SU-DHL-6 (cell line): Measurements from ENCODE around the gene IL4R.

Experiments
- H2AFZ ChIP-seq: fragments of 200-600 bp; sonication (generic); 2 replicates; pipeline ENCODE4 v1.6.1; 2014; ENCODE audit warnings: low read depth, mild to moderate bottlenecking, moderate library complexity, mixed read lengths, antibody characterized with exemption, low read length; ENCODE audit not compliant: severe bottlenecking
- H3F3A ChIP-seq: fragments of 200-600 bp; shearing (Covaris generic); 2 replicates; pipeline ENCODE4 v1.6.0; 2016; ENCODE audit warnings: antibody characterized with exemption, mild to moderate bottlenecking; ENCODE audit not compliant: insufficient read depth
- H3K27ac ChIP-seq: fragments of 200-600 bp; sonication (generic); 2 replicates; pipeline ENCODE4 v1.5.1; 2016; ENCODE audit warnings: low read depth, mild to moderate bottlenecking, low read length, moderate library complexity, mixed read lengths
- H3K27me3 ChIP-seq: fragments of 200-600 bp; sonication (generic), shearing (Covaris generic); 2 replicates; pipeline ENCODE4 v1.6.0; 2014; ENCODE audit warnings: mild to moderate bottlenecking, low read length
- H3K36me3 ChIP-seq: fragments of 200-600 bp; sonication (generic); 2 replicates; pipeline ENCODE4 v1.6.1; 2014; ENCODE audit warnings: mild to moderate bottlenecking, low read length, mixed read lengths
- H3K4me2 ChIP-seq: fragments of 300-600, 200-600 bp; shearing (Covaris generic), sonication (generic); 2 replicates; pipeline ENCODE4 v1.6.0; 2014; ENCODE audit warnings: low read length, low read depth, mild to moderate bottlenecking; ENCODE audit not compliant: poor library complexity, severe bottlenecking
- H3K4me3 ChIP-seq: fragments of 200-600 bp; sonication (generic); 2 replicates; pipeline ENCODE4 v1.5.1; 2014; ENCODE audit warnings: antibody characterized with exemption, low read length, mild to moderate bottlenecking, mixed read lengths; ENCODE audit not compliant: insufficient read depth, poor library complexity, severe bottlenecking
- H3K79me2 ChIP-seq: fragments of 200-600 bp; sonication (generic); 2 replicates; pipeline ENCODE4 v1.6.1; 2014; ENCODE audit warnings: mild to moderate bottlenecking, low read length, moderate library complexity; ENCODE audit not compliant: insufficient read depth
- H3K9ac ChIP-seq: fragments of 200-600 bp; sonication (generic); 2 replicates; pipeline ENCODE4 v1.7.0; 2014; ENCODE audit warnings: mild to moderate bottlenecking, low read length
- H3K9me2 ChIP-seq: fragments of 200-600 bp; sonication (generic); replicated peaks from 2 replicates; pipeline ENCODE4 v1.6.1; 2014; ENCODE audit warnings: low read length; ENCODE audit not compliant: insufficient read depth
- H3K9me3 ChIP-seq: fragments of 200-600 bp; sonication (generic); 2 replicates; pipeline ENCODE4 v1.6.1; 2014; ENCODE audit warnings: low read length, mixed read lengths; ENCODE audit not compliant: insufficient read depth
- H4K20me1 ChIP-seq: fragments of 200-600 bp; sonication (generic); 2 replicates; pipeline ENCODE4 v1.6.1; 2014; ENCODE audit warnings: low read depth, mild to moderate bottlenecking, antibody characterized with exemption, low read length, moderate library complexity, mixed read lengths
- CTCF ChIP-seq: fragments of 200-600 bp; sonication (generic); IDR thresholded peaks from one replicate; pipeline ENCODE4 v1.5.1; 2017; ENCODE audit warnings: antibody characterized with exemption, mild to moderate bottlenecking, low read length, moderate library complexity; ENCODE audit not compliant: insufficient read depth, poor library complexity, severe bottlenecking
- EZH2phosphoT487 ChIP-seq: fragments of 200-600 bp; sonication (generic), shearing (Covaris generic); conservative IDR thresholded peaks from 2 replicates; pipeline ENCODE4 v1.6.1; 2018; ENCODE audit warnings: mild to moderate bottlenecking, antibody characterized with exemption, low read length, moderate library complexity, mixed read lengths

IL4R gene

GRCh38 chr16:27370318-27370717 lies 56.5 kb downstream of the IL4R start:
- Histone ChIP-seq H3K4me3 (no peak overlapping the region), H2AFZ (no peak overlapping the region), H4K20me1 (no peaks in the 10 kb centered on the region), H3K27ac (no peak overlapping the region), H3K27me3 (no peaks in the 10 kb centered on the region), H3K79me2 (no peaks in the 10 kb centered on the region), H3K9me2 (no peaks in the 10 kb centered on the region), H3K36me3 (no peaks in the 10 kb centered on the region), H3F3A (peaks cover 23% of the 10 kb centered on the region), H3K4me2 (no peak overlapping the region), H3K9me3 (no peaks in the 10 kb centered on the region), H3K9ac (no peak overlapping the region)
- TF ChIP-seq EZH2phosphoT487, result no peak
- no peak for TF ChIP-seq CTCF

GRCh38 chr16:27373312-27373711 lies 59.5 kb downstream of the IL4R start:
- no peaks in the 10 kb centered on the region for H3K9me2 ChIP-seq
- no peak overlapping the region for H3K4me3 ChIP-seq
- H3K4me2 ChIP-seq, result no peak overlapping the region
- no peaks in the 10 kb centered on the region for H3K36me3 ChIP-seq
- no peaks in the 10 kb centered on the region for H3K27me3 ChIP-seq
- H4K20me1 ChIP-seq, result no peaks in the 10 kb centered on the region
- no peak for TF ChIP-seq EZH2phosphoT487
- no peak for TF ChIP-seq CTCF
- no peak overlapping the region for H2AFZ ChIP-seq
- H3K79me2 ChIP-seq, result no peaks in the 10 kb centered on the region
- H3K27ac ChIP-seq, result no peak overlapping the region
- H3K9ac ChIP-seq, result no peak overlapping the region
- no peaks in the 10 kb centered on the region; the same call in 1 of the 2 replicates for H3F3A ChIP-seq
- no peaks in the 10 kb centered on the region for H3K9me3 ChIP-seq

GRCh38 chr16:27374221-27374803 lies 60.5 kb downstream of the IL4R start:
- Histone ChIP-seq H3K4me3 (no peak overlapping the region), H3K9me3 (no peaks in the 10 kb centered on the region), H3F3A (no peaks in the 10 kb centered on the region), H3K27ac (no peak overlapping the region), H3K36me3 (no peaks in the 10 kb centered on the region), H3K9ac (no peak overlapping the region), H3K79me2 (no peaks in the 10 kb centered on the region), H4K20me1 (no peaks in the 10 kb centered on the region), H2AFZ (no peak overlapping the region), H3K4me2 (no peak overlapping the region), H3K9me2 (no peaks in the 10 kb centered on the region), H3K27me3 (no peaks in the 10 kb centered on the region)
- TF ChIP-seq CTCF (no peak), EZH2phosphoT487 (no peak)
